SK-N-SH treated with all-trans-retinoic acid at 6 μM for 48 hours (cell line): ENCODE data around the gene LRMDA.

ENCODE experiments used
- ATAC-seq: fragments of 200-7000 bp; cut with Tn5 transposase; 3 replicates; pipeline ENCODE4 v1.9.1; 2020; ENCODE audit warnings: mild to moderate bottlenecking, moderate library complexity
- ARNTL ChIP-seq: fragments of 450-650 bp; formaldehyde crosslinking; IDR thresholded peaks from 2 replicates; pipeline ENCODE4 v1.5.0; 2020; ENCODE audit warnings: low read depth, mild to moderate bottlenecking, moderate library complexity, borderline replicate concordance
- BACH2 ChIP-seq: fragments of 250-450 bp; sonication (Bioruptor Pico); IDR thresholded peaks from 2 replicates; pipeline ENCODE4 v1.9.0; 2021; ENCODE audit warnings: mild to moderate bottlenecking, borderline replicate concordance
- CREB5 ChIP-seq: fragments of 250-450 bp; sonication (Bioruptor Pico); IDR thresholded peaks from 2 replicates; pipeline ENCODE4 v1.5.1; 2020; ENCODE audit warnings: low read depth, mild to moderate bottlenecking, moderate library complexity
- CSDC2 ChIP-seq: fragments of 250-450 bp; sonication (Bioruptor Pico); IDR thresholded peaks from 2 replicates; pipeline ENCODE4 v1.5.0; 2020; ENCODE audit warnings: mild to moderate bottlenecking, moderate library complexity
- CSRNP3 ChIP-seq: fragments of 250-450 bp; sonication (Bioruptor Pico); IDR thresholded peaks from 2 replicates; pipeline ENCODE4 v1.5.1; 2021; ENCODE audit warnings: mild to moderate bottlenecking, moderate library complexity
- ESRRG ChIP-seq: fragments of 250-450 bp; sonication (Bioruptor Pico); IDR thresholded peaks from 2 replicates; pipeline ENCODE4 v1.6.1; 2021; ENCODE audit warnings: mild to moderate bottlenecking
- GLIS3 ChIP-seq: fragments of 250-450 bp; sonication (Bioruptor Pico); IDR thresholded peaks from 2 replicates; pipeline ENCODE4 v1.5.0; 2020; ENCODE audit warnings: mild to moderate bottlenecking, moderate library complexity
- ISL1 ChIP-seq: fragments of 250-450 bp; sonication (Bioruptor Pico); IDR thresholded peaks from 2 replicates; pipeline ENCODE4 v2.1.2; 2022; ENCODE audit warnings: mild to moderate bottlenecking, moderate library complexity
- OSR1 ChIP-seq: fragments of 250-450 bp; sonication (Bioruptor Pico); IDR thresholded peaks from 2 replicates; pipeline ENCODE4 v1.8.0; 2022; ENCODE audit warnings: moderate library complexity, mild to moderate bottlenecking, inconsistent platforms
- PPARA ChIP-seq: fragments of 250-450 bp; sonication (Bioruptor Pico); IDR thresholded peaks from 2 replicates; pipeline ENCODE4 v1.5.0; 2020; ENCODE audit warnings: mild to moderate bottlenecking, borderline replicate concordance
- SNAI2 ChIP-seq: fragments of 250-450 bp; sonication (Bioruptor Pico); IDR thresholded peaks from 2 replicates; pipeline ENCODE4 v1.5.0; 2020; ENCODE audit warnings: mild to moderate bottlenecking, moderate library complexity
- TCF4 ChIP-seq: fragments of 250-450 bp; sonication (Bioruptor Pico); IDR thresholded peaks from 2 replicates; pipeline ENCODE4 v1.8.0; 2021; ENCODE audit warnings: mild to moderate bottlenecking, moderate library complexity, borderline replicate concordance
- TOX ChIP-seq: fragments of 250-450 bp; sonication (Bioruptor Pico); IDR thresholded peaks from 2 replicates; pipeline ENCODE4 v1.8.0; 2021; ENCODE audit warnings: mild to moderate bottlenecking, moderate library complexity, borderline replicate concordance
- TSHZ2 ChIP-seq: fragments of 250-450 bp; sonication (Bioruptor Pico); IDR thresholded peaks from 2 replicates; pipeline ENCODE4 v1.5.0; 2020; ENCODE audit warnings: mild to moderate bottlenecking, moderate library complexity
- ZC3H10 ChIP-seq: fragments of 250-450 bp; sonication (Bioruptor Pico); IDR thresholded peaks from 2 replicates; pipeline ENCODE4 v1.5.1; 2021; ENCODE audit warnings: mild to moderate bottlenecking, moderate library complexity
- ZFP30 ChIP-seq: fragments of 450-650 bp; formaldehyde crosslinking; IDR thresholded peaks from 2 replicates; pipeline ENCODE4 v1.5.0; 2022; ENCODE audit warnings: mild to moderate bottlenecking, moderate library complexity
- ZNF565 ChIP-seq: fragments of 450-650 bp; formaldehyde crosslinking; conservative IDR thresholded peaks from 2 replicates; pipeline ENCODE4 v1.5.0; 2020; ENCODE audit warnings: low read depth, mild to moderate bottlenecking, moderate library complexity
- ZNF70 ChIP-seq: fragments of 450-650 bp; formaldehyde crosslinking; IDR thresholded peaks from 2 replicates; pipeline ENCODE4 v1.5.0; 2020; ENCODE audit warnings: mild to moderate bottlenecking, moderate library complexity
- ZNF8 ChIP-seq: fragments of 450-650 bp; formaldehyde crosslinking; IDR thresholded peaks from 2 replicates; pipeline ENCODE4 v1.5.0; 2020; ENCODE audit warnings: mild to moderate bottlenecking, moderate library complexity
- TF ChIP-seq, protein P1 (sequence below): fragments of 250-450 bp; sonication (Bioruptor Pico); IDR thresholded peaks from 2 replicates; pipeline ENCODE4 v1.8.0; 2021; ENCODE audit warnings: low read depth, mild to moderate bottlenecking, moderate library complexity, borderline replicate concordance
- TF ChIP-seq, protein P2 (sequence below): fragments of 250-450 bp; sonication (Bioruptor Pico); IDR thresholded peaks from 2 replicates; pipeline ENCODE4 v1.8.0; 2020; ENCODE audit warnings: mild to moderate bottlenecking, moderate library complexity, borderline replicate concordance

Gene LRMDA

DNA sequence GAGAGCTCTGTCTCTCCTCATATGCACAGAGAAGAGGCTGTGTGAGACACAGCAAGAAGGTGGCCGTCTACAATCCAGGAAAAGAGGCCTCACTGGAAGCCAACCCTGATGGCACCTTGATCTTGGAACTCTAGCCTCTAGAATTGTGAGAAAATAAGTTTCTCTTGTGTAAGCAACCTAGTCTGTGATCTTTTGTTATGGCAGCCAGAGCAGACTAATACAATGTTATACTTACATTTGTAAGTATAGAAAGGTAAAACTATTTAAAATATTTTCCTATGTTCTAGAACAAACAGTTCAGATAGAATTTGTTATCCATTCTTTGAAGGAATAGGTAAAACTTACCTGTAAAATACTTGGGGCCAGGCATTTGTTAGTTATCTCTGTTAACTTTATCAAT is 53.3 kb downstream of the LRMDA start:
- ATAC-seq = no peak
- TF ChIP-seq TOX (CRISPR knock-in tag) (no peak), ZNF8 (CRISPR knock-in tag) (no peak), OSR1 (CRISPR knock-in tag) (no peak), TCF4 (CRISPR knock-in tag) (no peak), CSRNP3 (CRISPR knock-in tag) (no peak), ZC3H10 (CRISPR knock-in tag) (no peak)
- TF ChIP-seq, protein P1, sequence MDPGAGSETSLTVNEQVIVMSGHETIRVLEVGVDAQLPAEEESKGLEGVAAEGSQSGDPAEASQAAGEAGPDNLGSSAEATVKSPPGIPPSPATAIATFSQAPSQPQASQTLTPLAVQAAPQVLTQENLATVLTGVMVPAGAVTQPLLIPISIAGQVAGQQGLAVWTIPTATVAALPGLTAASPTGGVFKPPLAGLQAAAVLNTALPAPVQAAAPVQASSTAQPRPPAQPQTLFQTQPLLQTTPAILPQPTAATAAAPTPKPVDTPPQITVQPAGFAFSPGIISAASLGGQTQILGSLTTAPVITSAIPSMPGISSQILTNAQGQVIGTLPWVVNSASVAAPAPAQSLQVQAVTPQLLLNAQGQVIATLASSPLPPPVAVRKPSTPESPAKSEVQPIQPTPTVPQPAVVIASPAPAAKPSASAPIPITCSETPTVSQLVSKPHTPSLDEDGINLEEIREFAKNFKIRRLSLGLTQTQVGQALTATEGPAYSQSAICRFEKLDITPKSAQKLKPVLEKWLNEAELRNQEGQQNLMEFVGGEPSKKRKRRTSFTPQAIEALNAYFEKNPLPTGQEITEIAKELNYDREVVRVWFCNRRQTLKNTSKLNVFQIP (CRISPR knock-in tag) = no peak

GRCh38 chr10:75486591-75486990 is 55.2 kb downstream of the LRMDA start:
- no peak for ATAC-seq
- TF ChIP-seq CSDC2 (CRISPR knock-in tag) (no peak), ESRRG (no peak), ZNF70 (CRISPR knock-in tag) (no peak), SNAI2 (CRISPR knock-in tag) (no peak), ARNTL (no peak), TCF4 (CRISPR knock-in tag) (no peak), PPARA (CRISPR knock-in tag) (no peak), ZNF8 (CRISPR knock-in tag) (no peak), TOX (CRISPR knock-in tag) (no peak), OSR1 (CRISPR knock-in tag) (no peak), CREB5 (no peak), BACH2 (CRISPR knock-in tag) (no peak), ZNF565 (no peak), GLIS3 (CRISPR knock-in tag) (no peak)
- TF ChIP-seq, protein P2, sequence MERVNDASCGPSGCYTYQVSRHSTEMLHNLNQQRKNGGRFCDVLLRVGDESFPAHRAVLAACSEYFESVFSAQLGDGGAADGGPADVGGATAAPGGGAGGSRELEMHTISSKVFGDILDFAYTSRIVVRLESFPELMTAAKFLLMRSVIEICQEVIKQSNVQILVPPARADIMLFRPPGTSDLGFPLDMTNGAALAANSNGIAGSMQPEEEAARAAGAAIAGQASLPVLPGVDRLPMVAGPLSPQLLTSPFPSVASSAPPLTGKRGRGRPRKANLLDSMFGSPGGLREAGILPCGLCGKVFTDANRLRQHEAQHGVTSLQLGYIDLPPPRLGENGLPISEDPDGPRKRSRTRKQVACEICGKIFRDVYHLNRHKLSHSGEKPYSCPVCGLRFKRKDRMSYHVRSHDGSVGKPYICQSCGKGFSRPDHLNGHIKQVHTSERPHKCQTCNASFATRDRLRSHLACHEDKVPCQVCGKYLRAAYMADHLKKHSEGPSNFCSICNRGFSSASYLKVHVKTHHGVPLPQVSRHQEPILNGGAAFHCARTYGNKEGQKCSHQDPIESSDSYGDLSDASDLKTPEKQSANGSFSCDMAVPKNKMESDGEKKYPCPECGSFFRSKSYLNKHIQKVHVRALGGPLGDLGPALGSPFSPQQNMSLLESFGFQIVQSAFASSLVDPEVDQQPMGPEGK = no peak
- TF ChIP-seq, protein P1 (CRISPR knock-in tag) = no peak

GRCh38 chr10:75487087-75487754 is 55.8 kb downstream of the LRMDA start:
- TF ChIP-seq TCF4 (CRISPR knock-in tag) (no peak), ISL1 (no peak), CSRNP3 (CRISPR knock-in tag) (no peak), ZNF565 (no peak), ARNTL (no peak), ESRRG (no peak), PPARA (CRISPR knock-in tag) (no peak), TSHZ2 (no peak), ZC3H10 (CRISPR knock-in tag) (no peak), ZNF70 (CRISPR knock-in tag) (no peak), ZNF8 (CRISPR knock-in tag) (no peak), ZFP30 (CRISPR knock-in tag) (no peak)
- TF ChIP-seq, protein P2 = no peak
- ATAC-seq = no peak
